K562 (cell line): ENCODE measurements around the gene TARBP1. TPM values are rescaled to one million over a fixed set of nuclear protein-coding genes. Genes with fewer than 3 reads are reported as not detected.
A peak's percentile ranks its signal among the peaks of the same experiment; 100 is the strongest.

ENCODE experiments used
- DACH1 ChIP-seq: fragments of 450-650 bp; IDR thresholded peaks from 2 replicates; pipeline ENCODE4 v1.6.1; 2018; ENCODE audit not compliant: partially characterized antibody
- NELFE ChIP-seq: IDR thresholded peaks from 2 replicates; pipeline ENCODE4 v1.6.1; 2011; ENCODE audit warnings: mild to moderate bottlenecking; ENCODE audit not compliant: insufficient read depth, insufficient read length
- PPARD ChIP-seq: fragments of 250-450 bp; sonication (Bioruptor Pico); IDR thresholded peaks from 2 replicates; pipeline ENCODE4 v1.8.0; 2022; ENCODE audit warnings: inconsistent platforms, mild to moderate bottlenecking, moderate library complexity
- ZNF436 ChIP-seq: fragments of 250-450, 450-650 bp; sonication (Bioruptor Pico); formaldehyde crosslinking; IDR thresholded peaks from 2 replicates; pipeline ENCODE4 v1.7.0; 2020; ENCODE audit warnings: mild to moderate bottlenecking
- polyA plus RNA-seq, 8 experiments: library from polyadenylated mRNA; depleted of rRNA in 4 of 8; stranded (reverse) in 5 of 8; unstranded in 3 of 8; fragments of >200 nt; fragmentation: Nextera tagmentation in 2 of 8; fragmentation: Illumina TruSeq in 1 of 8; extraction: Ambion mirVana in 2 of 8; extraction: Trizol in 1 of 8; gene quantifications; 2 replicates each; pipeline versions ENCODE4 v1.2.1 to v1.2.3, GENCODE V29; 2011 to 2014; ENCODE audit warnings: inconsistent platforms in 1 of 8, missing spikeins in 1 of 8
- total RNA-seq, 7 experiments: library from RNA; depleted of rRNA in 6 of 7; stranded (reverse); fragments of >200 nt in 6 of 7; fragmentation: Illumina TruSeq in 2 of 7; extraction: Trizol in 2 of 7; gene quantifications; 2 replicates each; pipeline versions ENCODE4 v1.2.1 to v1.2.3, GENCODE V29; 2011 to 2021; ENCODE audit warnings: low replicate concordance in 1 of 7
- TF ChIP-seq, protein P1 (sequence below): fragments of 450-650 bp; IDR thresholded peaks from 2 replicates; pipeline ENCODE4 v1.6.1; 2014; ENCODE audit warnings: low read depth, mild to moderate bottlenecking, moderate library complexity, borderline replicate concordance
- TF ChIP-seq, protein P2 (sequence below): sonication (generic); formaldehyde crosslinking; IDR thresholded peaks from 2 replicates; pipeline ENCODE4 v1.8.0; 2022; ENCODE audit warnings: mild to moderate bottlenecking, missing genetic modification reagents
- TF ChIP-seq, protein P3 (sequence below): fragments of 450-650 bp; IDR thresholded peaks from 2 replicates; pipeline ENCODE4 v1.6.1; 2018; ENCODE audit not compliant: partially characterized antibody
- TF ChIP-seq, protein P4 (sequence below): sonication (generic); formaldehyde crosslinking; IDR thresholded peaks from 2 replicates; pipeline ENCODE4 v1.8.1; 2023; ENCODE audit warnings: missing genetic modification reagents, mild to moderate bottlenecking, borderline replicate concordance
- TF ChIP-seq, protein P5 (sequence below), 3 experiments: IDR thresholded peaks in 2 of 3; conservative IDR thresholded peaks in 1 of 3; 2 replicates each; pipeline ENCODE4 v1.5.1; 2011 to 2012; ENCODE audit warnings: low read length in 3 of 3, mild to moderate bottlenecking in 3 of 3, control low read depth in 2 of 3, improper control_type of control experiment in 1 of 3, inconsistent platforms in 1 of 3, low read depth in 1 of 3, mixed read lengths in 1 of 3, moderate library complexity in 1 of 3; ENCODE audit not compliant: insufficient read depth in 2 of 3
- TF ChIP-seq, protein P6 (sequence below): sonication (generic); formaldehyde crosslinking; IDR thresholded peaks from 2 replicates; pipeline ENCODE4 v1.8.0; 2022; ENCODE audit warnings: missing genetic modification reagents, mild to moderate bottlenecking, borderline replicate concordance

Gene TARBP1
- total and polyA plus RNA-seq, 9 of the 15 experiments (the other 6 are each of a cell fraction or from before 2014, with no cell fraction given): 8.8 to 48.0 (median 22.9) TPM

DNA sequence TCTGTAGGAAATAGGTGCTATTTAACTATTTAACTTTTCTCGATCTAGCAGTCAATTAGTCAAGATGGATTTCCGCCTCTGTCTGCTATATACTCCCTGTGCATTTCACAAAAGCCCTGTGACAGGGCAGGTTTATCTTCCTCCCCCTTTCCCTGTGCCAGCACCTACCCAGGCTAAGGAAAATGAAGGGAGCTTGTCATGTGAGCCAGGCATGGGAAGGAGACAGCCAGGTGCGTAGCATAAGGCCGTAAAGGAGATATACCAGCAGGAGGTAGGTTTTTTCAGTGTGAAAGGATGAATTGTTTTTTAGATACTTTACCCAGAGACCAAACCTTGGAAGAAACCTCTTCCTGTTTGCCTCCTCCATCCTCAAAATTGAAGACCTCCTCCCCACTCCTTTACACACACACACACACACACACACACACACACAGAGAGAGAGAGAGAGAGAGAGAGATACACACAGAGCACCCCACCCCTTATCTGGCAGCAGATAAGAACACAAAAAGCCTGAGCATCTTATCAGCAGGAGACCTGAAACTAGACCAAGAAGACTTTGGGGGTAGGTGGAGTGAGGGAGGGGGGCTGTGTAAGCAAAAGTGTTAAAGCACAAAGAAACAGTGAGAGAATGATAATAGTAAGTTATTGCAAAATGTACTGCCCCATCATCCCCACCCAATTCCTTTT, 12.0 kb upstream of the TARBP1 start (continued):
- TF ChIP-seq, protein P1, sequence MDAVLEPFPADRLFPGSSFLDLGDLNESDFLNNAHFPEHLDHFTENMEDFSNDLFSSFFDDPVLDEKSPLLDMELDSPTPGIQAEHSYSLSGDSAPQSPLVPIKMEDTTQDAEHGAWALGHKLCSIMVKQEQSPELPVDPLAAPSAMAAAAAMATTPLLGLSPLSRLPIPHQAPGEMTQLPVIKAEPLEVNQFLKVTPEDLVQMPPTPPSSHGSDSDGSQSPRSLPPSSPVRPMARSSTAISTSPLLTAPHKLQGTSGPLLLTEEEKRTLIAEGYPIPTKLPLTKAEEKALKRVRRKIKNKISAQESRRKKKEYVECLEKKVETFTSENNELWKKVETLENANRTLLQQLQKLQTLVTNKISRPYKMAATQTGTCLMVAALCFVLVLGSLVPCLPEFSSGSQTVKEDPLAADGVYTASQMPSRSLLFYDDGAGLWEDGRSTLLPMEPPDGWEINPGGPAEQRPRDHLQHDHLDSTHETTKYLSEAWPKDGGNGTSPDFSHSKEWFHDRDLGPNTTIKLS: peak; percentile 36; the same call in 1 of the 2 replicates
- TF ChIP-seq NELFE: no peak
- TF ChIP-seq, protein P2, sequence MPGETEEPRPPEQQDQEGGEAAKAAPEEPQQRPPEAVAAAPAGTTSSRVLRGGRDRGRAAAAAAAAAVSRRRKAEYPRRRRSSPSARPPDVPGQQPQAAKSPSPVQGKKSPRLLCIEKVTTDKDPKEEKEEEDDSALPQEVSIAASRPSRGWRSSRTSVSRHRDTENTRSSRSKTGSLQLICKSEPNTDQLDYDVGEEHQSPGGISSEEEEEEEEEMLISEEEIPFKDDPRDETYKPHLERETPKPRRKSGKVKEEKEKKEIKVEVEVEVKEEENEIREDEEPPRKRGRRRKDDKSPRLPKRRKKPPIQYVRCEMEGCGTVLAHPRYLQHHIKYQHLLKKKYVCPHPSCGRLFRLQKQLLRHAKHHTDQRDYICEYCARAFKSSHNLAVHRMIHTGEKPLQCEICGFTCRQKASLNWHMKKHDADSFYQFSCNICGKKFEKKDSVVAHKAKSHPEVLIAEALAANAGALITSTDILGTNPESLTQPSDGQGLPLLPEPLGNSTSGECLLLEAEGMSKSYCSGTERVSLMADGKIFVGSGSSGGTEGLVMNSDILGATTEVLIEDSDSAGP: no peak
- no peak for TF ChIP-seq DACH1
- no peak for TF ChIP-seq PPARD (CRISPR knock-in tag)
- TF ChIP-seq, protein P3, sequence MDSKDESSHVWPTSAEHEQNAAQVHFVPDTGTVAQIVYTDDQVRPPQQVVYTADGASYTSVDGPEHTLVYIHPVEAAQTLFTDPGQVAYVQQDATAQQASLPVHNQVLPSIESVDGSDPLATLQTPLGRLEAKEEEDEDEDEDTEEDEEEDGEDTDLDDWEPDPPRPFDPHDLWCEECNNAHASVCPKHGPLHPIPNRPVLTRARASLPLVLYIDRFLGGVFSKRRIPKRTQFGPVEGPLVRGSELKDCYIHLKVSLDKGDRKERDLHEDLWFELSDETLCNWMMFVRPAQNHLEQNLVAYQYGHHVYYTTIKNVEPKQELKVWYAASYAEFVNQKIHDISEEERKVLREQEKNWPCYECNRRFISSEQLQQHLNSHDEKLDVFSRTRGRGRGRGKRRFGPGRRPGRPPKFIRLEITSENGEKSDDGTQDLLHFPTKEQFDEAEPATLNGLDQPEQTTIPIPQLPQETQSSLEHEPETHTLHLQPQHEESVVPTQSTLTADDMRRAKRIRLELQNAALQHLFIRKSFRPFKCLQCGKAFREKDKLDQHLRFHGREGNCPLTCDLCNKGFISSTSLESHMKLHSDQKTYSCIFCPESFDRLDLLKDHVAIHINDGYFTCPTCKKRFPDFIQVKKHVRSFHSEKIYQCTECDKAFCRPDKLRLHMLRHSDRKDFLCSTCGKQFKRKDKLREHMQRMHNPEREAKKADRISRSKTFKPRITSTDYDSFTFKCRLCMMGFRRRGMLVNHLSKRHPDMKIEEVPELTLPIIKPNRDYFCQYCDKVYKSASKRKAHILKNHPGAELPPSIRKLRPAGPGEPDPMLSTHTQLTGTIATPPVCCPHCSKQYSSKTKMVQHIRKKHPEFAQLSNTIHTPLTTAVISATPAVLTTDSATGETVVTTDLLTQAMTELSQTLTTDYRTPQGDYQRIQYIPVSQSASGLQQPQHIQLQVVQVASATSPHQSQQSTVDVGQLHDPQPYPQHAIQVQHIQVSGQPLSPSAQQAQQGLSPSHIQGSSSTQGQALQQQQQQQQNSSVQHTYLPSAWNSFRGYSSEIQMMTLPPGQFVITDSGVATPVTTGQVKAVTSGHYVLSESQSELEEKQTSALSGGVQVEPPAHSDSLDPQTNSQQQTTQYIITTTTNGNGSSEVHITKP: peak; percentile 34
- TF ChIP-seq, protein P4, sequence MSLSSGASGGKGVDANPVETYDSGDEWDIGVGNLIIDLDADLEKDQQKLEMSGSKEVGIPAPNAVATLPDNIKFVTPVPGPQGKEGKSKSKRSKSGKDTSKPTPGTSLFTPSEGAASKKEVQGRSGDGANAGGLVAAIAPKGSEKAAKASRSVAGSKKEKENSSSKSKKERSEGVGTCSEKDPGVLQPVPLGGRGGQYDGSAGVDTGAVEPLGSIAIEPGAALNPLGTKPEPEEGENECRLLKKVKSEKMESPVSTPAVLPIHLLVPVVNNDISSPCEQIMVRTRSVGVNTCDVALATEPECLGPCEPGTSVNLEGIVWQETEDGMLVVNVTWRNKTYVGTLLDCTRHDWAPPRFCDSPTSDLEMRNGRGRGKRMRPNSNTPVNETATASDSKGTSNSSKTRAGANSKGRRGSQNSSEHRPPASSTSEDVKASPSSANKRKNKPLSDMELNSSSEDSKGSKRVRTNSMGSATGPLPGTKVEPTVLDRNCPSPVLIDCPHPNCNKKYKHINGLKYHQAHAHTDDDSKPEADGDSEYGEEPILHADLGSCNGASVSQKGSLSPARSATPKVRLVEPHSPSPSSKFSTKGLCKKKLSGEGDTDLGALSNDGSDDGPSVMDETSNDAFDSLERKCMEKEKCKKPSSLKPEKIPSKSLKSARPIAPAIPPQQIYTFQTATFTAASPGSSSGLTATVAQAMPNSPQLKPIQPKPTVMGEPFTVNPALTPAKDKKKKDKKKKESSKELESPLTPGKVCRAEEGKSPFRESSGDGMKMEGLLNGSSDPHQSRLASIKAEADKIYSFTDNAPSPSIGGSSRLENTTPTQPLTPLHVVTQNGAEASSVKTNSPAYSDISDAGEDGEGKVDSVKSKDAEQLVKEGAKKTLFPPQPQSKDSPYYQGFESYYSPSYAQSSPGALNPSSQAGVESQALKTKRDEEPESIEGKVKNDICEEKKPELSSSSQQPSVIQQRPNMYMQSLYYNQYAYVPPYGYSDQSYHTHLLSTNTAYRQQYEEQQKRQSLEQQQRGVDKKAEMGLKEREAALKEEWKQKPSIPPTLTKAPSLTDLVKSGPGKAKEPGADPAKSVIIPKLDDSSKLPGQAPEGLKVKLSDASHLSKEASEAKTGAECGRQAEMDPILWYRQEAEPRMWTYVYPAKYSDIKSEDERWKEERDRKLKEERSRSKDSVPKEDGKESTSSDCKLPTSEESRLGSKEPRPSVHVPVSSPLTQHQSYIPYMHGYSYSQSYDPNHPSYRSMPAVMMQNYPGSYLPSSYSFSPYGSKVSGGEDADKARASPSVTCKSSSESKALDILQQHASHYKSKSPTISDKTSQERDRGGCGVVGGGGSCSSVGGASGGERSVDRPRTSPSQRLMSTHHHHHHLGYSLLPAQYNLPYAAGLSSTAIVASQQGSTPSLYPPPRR: no peak
- TF ChIP-seq ZNF436 (CRISPR knock-in tag): peak; percentile 67
- TF ChIP-seq, protein P5, sequence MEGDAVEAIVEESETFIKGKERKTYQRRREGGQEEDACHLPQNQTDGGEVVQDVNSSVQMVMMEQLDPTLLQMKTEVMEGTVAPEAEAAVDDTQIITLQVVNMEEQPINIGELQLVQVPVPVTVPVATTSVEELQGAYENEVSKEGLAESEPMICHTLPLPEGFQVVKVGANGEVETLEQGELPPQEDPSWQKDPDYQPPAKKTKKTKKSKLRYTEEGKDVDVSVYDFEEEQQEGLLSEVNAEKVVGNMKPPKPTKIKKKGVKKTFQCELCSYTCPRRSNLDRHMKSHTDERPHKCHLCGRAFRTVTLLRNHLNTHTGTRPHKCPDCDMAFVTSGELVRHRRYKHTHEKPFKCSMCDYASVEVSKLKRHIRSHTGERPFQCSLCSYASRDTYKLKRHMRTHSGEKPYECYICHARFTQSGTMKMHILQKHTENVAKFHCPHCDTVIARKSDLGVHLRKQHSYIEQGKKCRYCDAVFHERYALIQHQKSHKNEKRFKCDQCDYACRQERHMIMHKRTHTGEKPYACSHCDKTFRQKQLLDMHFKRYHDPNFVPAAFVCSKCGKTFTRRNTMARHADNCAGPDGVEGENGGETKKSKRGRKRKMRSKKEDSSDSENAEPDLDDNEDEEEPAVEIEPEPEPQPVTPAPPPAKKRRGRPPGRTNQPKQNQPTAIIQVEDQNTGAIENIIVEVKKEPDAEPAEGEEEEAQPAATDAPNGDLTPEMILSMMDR (IDR thresholded peaks at IDR 0.05 in 2 of 3, conservative IDR thresholded peaks at IDR 0.05 in 1 of 3; ENCODE audit: insufficient read depth in 2 of 3, low read depth in 1 of 3, low read length in 3 of 3): no peak
- TF ChIP-seq, protein P6, sequence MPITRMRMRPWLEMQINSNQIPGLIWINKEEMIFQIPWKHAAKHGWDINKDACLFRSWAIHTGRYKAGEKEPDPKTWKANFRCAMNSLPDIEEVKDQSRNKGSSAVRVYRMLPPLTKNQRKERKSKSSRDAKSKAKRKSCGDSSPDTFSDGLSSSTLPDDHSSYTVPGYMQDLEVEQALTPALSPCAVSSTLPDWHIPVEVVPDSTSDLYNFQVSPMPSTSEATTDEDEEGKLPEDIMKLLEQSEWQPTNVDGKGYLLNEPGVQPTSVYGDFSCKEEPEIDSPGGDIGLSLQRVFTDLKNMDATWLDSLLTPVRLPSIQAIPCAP (CRISPR knock-in tag): no peak
